GM19025 (cell line): ENCODE measurements around the gene CIROP.
"Not testable (repeated sequence)": the region's sequence is repeated elsewhere in the genome, so short reads cannot be mapped to it uniquely, and the experiment has no call there.

Experiments
- ATAC-seq: cut with Tn5 transposase; IDR thresholded peaks from one replicate; pipeline ENCODE4 v1.9.1; 2021; ENCODE audit warnings: mild to moderate bottlenecking, low read depth, moderate library complexity; ENCODE audit not compliant: unreplicated experiment

Gene CIROP

GRCh38 chr14:23115039-23115731, 10.4 kb upstream of the CIROP start:
- ATAC-seq, result no peak

DNA sequence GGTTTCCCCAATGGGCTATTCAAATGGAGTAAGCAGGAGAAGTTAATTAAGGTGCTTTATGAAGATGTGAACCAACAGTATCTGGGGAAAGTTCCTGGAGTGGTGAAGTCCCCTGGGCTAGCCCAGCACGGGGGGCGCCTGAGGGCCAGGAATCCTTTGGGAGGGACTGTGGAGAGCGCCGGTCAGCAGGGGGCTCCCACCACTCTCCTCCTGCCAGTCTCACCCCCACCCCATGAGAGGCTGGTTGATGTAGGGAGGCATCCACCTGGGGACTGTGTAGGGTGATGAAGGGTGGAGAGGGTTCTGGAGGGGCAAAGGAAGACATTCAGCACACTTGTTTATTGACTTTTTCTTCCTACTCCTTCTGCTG, 9.9 kb upstream of the CIROP start:
- ATAC-seq, result no peak

DNA sequence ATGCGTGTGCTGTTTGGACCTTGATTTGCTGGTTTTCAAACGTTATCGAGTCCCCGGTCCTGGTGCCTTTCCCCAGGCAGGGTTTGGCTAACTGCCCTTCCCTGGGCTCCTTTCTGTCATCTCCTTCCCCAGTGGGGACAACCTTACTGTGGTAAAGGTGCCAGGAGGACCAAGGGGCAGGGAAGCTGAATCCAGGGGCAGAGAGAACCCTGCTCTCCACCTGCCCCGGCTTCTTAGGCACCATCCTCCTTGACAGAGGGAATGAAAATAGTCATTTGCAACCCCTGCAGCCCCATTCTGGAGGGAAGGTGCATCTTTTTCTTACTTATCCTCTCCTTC, 9.3 kb upstream of the CIROP start:
- ATAC-seq, result no peak

DNA sequence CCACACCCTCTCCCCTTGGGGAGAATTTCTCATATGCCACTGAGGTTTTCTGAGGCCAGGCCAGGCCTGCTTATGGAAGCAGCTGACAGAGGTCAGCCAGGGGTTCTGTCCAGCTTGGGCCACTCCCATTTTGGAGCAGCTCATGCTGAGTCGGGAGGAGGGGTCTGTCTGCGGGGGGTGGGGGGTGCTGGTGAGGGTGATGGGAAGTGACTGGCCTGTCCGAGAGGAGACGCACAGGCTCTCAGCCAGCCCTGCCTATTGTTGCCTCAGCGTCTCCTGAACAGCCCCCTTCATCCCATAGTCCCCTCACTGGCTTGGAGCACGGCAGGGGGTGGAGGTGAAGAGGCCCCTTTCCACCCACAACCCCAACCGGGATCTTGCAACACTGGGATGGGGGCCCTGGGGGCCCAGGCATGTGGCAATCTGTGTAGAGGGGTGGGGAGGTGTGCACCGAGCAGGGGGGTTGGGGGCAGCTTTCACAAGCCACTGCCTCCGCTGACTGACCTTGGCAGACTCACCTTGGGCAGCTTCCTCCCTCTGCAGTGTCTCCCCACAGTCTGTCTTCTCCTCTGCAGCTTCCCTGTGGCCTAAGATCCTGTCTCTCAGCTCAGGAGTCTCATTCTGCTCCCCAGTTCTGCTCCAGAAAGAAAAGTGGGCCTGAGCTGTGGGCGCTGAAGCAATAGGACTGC, 8.8 kb upstream of the CIROP start:
- ATAC-seq, result no peak

DNA sequence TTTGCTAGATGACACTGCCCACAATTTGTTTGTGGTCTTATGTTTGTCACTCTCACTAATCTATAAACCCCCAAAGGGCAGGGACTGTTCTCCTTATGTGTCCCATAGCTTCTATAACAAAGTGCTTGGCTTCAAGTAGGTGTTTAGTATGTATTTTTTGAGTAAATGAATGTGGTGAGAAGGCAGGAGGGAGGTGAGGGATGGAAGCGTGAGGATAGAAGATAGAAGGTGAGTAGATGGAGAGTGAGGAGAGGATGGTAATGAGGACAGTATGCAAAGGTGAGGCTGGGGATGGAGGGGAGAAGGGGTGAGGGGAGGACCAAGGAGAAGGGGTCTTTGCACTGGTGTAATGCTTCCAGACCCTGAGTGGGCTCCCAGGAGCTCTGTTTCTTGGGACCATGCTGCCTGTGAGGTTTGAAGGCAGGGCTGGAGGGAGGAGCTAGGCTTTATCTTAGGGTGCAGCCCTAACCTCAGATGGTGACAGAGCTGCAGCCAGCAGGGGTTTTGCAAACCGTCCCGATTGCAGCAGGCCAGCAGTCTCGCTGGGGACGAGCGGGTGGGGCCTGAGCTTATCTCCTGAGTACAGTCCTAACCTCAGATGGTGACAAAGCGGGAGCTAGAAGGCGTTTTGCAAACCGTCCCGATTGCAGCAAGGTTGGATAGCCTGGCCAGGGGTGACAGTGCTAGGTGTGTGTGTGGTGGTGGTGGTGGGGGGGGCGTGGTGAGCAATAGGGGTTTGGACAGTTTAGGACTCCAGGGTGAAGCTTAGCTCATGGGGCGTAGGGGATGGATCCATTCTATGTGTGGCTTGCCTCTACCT, 7.8 kb upstream of the CIROP start:
- ATAC-seq, result no peak

DNA sequence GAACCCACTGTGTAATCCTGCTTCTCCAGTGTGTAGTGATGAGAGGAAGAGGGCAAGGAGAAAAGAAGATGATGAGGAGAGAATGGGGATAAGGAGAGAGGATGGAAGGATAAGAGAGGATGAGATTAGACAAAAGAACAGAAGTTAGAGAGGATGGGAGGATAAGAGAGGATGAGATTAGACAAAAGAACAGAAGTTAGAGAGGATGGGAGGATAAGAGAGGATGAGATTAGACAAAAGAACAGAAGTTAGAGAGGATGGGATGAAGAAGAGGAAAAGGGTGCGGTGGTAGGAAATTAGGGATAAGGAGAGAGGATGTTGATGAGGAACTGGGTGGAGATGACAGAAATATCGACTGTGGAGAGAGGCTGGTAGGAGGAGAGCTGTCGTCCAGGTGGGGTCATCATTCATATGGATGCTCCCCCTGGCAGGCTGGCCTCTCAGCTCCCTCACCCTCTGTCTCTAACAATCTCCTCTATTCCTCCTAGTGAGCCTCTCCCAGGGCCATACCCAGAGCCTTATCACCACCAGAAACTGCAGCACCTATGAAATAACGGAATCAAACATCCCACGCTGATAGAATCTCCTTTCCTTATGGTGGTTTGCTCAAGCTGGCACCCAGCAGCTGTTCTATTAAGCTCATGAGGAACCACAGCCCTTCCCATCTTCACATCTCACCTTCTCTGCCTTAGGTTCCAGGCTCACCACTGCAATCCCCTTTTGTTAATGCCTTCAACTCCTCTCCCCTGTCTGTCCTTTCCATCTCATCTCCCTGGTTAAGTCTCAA, 6.0 kb upstream of the CIROP start:
- ATAC-seq, result no peak

DNA sequence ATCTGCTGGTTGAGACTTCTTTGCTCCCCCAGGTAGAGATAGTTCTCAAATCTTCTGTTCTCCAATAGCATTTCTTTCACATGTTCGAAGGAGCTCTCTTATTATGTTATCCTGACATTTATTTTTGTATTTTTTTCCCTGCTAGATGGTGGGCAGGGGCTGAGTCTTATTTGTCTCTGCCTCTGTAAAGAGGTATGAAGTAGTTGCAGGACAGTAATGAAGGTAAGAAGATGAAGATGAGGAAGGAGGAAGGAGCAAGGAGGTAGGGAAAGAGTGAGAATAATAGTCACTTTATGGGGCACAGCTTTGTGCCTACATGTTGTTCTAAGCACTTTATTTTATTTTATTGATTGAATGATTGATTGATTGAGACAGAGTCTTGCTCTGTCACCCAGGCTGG, 5.0 kb upstream of the CIROP start:
- ATAC-seq, result no peak

DNA sequence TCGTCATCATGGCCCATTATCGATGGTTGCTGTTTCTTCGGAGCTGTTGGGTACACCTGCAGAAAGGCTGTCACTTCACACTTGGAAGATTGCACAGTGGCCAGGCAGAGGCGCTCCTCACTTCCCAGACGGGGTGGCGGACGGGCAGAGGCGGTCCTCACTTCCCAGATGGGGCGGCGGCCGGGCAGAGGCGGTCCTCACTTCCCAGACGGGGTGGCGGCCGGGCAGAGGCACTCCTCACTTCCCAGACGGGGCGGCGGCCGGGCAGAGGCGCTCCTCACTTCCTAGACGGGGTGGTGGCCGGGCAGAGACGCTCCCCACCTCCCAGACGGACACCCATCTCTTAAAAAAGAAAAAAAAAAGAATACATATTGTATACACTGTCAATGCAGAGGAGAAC, 3.4 kb upstream of the CIROP start:
- ATAC-seq, result not testable (repeated sequence)

DNA sequence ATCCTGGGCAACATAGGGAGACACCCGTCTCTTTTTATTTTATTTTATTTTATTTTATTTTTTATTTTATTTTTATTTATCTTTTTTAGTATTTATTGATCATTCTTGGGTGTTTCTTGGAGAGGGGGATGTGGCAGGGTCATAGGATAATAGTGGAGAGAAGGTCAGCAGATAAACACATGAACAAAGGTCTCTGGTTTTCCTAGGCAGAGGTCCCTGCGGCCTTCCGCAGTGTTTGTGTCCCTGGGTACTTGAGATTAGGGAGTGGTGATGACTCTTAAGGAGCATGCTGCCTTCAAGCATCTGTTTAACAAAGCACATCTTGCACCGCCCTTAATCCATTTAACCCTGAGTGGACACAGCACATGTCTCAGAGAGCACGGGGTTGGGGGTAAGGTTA, 2.8 kb upstream of the CIROP start:
- ATAC-seq, result not testable (repeated sequence)

DNA sequence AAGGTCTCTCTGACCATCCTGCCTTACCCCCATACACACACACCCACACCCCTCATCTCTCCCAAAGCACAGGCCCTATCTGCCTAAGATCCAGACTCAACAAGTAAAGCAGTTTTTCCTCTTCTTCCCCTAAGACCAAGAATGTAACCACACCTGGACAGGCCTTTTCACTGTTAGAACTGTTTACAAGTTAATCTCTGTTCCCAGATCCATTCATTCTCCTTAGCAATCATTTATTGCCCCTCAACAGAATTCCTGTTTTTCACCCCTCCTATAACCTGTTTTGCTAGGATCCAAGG, 1.9 kb upstream of the CIROP start:
- ATAC-seq, result no peak

DNA sequence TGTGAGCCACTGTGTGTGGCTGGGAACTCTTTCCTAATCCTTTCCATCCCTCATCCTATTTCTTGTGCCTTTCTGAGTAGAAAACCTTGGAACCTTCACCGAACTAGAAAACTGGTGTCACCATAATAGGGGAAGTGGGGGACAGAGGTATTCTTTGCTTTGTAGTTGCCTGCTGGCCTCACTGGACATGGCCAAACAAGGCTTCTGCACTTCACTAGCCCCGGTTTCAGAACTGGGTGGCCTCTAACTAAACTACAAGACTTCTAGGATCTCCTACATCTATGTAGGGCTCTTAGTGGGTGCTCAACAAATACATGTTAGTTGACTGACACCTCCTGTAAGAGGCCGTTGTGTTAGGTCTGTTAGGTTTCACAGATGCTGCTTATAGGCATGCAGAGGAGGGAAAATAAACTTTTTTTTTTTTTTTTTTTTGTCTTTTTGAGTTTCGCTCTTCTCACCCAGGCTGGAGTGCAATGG, 597 bp upstream of the CIROP start:
- no peak for ATAC-seq

DNA sequence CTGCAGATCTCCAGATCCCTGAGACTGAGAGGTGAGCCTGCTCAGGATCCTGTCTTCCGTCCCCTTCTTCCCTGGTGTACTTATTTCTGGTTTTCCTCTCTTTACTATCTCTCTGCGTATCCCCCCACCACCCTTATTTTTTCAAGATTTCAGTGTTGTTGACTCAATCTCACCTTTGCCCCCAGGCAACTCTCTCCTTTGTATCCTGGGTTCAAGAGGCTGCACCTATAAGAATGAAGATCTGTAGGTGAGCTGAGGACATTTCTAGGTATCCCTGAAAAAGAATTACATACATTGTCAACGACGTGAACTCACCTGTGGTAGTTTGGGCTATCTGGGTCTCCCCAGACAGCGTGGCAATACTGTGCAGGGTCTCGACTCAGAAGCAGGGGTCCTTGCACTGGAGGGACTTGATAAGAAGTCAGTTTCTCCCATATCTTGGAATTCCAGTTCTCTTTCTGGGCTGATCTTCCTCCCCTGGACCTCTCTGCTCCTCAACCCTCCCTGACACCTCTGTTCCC, 659 bp downstream of the CIROP start:
- no peak for ATAC-seq

GRCh38 chr14:23103581-23103980, 1.2 kb downstream of the CIROP start:
- no peak for ATAC-seq

GRCh38 chr14:23102801-23103200, 2.0 kb downstream of the CIROP start:
- ATAC-seq, result no peak

DNA sequence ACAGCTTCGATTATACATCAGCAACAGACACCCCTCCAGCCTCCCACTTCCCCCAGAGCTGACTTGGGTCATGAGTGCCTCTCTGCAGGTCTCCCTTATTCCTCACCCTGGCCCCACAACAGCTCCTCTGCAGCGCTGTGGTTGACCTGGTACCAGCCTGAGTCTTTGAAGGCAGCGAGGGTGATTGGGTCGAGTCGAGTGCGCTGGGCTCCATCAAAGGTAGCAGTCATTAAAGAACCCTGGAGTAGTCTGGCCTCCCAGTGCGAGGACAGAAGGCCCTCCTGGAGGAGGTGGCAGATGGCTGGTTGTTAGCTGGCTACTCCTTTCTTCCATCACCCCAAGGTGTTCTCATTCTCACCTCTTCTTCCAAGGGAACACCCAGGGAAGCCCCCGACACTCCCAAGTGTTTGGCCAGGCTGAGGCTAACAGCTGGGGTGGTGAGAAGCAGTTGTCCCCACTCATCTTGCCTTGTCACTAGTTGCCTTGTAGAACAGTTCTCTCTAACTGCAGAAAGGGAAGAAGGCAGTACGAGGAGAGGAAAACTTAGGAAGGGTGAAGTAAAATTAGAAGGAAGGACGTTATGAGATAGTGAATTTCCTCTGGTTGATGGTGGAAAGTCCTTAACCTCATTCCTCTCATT, 2.7 kb downstream of the CIROP start:
- ATAC-seq, result no peak

DNA sequence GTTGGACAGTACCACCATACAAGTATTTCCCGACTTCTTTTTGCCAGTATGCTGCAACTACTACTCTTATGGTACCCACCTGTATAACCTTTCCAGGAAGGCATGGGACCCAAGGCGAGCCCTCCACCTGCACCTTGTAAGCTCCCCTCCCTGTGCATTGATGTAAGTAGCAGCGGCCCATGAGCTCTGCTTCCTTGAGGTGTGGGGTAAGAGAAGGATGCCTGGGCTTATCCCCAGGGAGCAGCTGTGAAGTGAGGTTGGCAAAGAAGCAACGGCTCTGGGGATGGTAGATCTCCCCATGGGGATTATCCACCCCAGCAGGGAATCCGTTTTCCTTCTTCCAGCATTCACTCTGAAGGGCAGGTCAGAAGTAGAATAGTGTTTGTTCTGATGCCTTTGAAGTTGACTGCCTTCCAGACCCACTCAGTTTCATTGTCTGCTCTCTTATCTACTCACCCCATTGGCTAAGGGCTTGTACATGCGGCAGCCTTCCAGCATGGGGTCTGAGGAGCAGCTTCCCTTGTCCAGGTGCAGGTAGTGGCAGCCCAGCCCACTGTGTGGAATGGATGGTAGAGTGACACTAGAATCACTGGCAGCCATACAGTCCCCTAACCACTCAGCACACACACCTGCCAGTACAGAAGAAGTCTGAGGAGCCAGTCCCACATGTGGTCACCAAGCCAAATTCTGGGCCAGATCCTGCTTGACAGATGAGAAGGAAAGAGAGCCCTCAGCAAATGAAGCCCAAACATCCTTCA, 3.4 kb downstream of the CIROP start:
- no peak for ATAC-seq

- ATAC-seq, result no peak
Measured at GRCh38 chr14:23099212-23099861, 5.5 kb downstream of the CIROP start.

DNA sequence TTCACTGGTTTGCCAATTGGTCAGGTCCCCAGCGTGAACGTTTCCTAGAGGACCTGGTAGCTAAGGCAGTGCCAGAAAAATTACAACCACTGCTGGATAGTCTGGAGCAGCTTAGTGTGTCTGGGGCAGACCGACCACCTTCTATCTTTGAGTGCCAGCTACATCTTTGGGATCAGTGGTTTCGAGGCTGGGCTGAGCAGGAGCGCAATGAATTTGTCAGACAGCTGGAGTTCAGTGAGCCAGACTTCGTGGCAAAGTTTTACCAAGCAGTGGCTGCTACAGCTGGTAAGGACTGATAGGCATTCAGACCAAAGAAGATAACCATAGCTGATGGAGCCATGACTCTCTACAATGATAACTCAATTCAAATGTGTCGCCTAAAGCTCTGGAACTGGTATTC, 7.0 kb downstream of the CIROP start:
- no peak for ATAC-seq
